Brain microvascular endothelial cell (primary cell): ENCODE measurements around the gene NODAL.

Source experiments
- DNase-seq: peaks from one replicate; pipeline ENCODE4 v3.0.0-alpha.2; 2020
- H3K27ac ChIP-seq: fragments of 250-450 bp; sonication (Bioruptor Pico); 2 replicates; pipeline ENCODE4 v1.5.1; 2020; ENCODE audit warnings: mild to moderate bottlenecking, moderate library complexity
- H3K27me3 ChIP-seq: fragments of 250-450 bp; sonication (Bioruptor Pico); replicated peaks from 2 replicates; pipeline ENCODE4 v1.5.1; 2020; ENCODE audit warnings: mild to moderate bottlenecking
- H3K36me3 ChIP-seq: fragments of 250-450 bp; sonication (Bioruptor Pico); replicated peaks from 2 replicates; pipeline ENCODE4 v1.5.1; 2020; ENCODE audit warnings: mild to moderate bottlenecking
- H3K4me3 ChIP-seq: 2 replicates; pipeline ENCODE4 v1.5.1; 2011; ENCODE audit warnings: low read depth, mild to moderate bottlenecking, control low read depth, low read length, moderate library complexity
- in situ Hi-C: cut with HindIII; loops from 2 replicates; pipeline ENCODE4 v1.10.0; 2017; ENCODE audit warnings: low sequenced_read_pairs, low pct_ligation_motif_present
- TF ChIP-seq, protein P1 (sequence below): IDR thresholded peaks from 2 replicates; pipeline ENCODE4 v1.5.1; 2011; ENCODE audit warnings: low read depth, mild to moderate bottlenecking, moderate library complexity, low read length, control low read depth, inconsistent platforms; ENCODE audit errors: missing control alignments

The NODAL gene

DNA sequence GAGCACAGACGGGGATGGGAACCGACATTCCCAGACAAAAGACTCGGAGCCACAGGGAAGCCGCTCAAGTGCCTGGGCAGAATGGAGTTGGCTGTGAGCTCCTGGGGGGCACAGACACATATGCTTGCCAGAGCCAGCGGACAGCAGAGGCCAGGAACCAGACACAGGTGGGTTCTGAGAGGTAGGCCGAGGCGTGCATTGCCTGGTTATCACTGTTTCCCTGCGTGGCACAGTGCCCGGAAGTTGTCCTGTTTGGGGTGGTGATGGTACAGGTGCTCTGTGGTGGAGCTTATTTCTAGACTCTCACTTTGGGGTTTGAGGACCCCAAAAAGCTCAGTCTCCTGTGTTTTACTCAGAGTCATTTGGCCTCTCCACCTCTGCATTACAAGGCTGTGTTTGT, 39.6 kb upstream of the NODAL start:
- Histone ChIP-seq H3K27ac (no peak overlapping the region), H3K27me3 (no peaks in the 10 kb centered on the region), H3K36me3 (no peaks in the 10 kb centered on the region), H3K4me3 (no peak overlapping the region)
- in situ Hi-C loops, result no loop called here
- DNase-seq, result no peak
- TF ChIP-seq, protein P1, sequence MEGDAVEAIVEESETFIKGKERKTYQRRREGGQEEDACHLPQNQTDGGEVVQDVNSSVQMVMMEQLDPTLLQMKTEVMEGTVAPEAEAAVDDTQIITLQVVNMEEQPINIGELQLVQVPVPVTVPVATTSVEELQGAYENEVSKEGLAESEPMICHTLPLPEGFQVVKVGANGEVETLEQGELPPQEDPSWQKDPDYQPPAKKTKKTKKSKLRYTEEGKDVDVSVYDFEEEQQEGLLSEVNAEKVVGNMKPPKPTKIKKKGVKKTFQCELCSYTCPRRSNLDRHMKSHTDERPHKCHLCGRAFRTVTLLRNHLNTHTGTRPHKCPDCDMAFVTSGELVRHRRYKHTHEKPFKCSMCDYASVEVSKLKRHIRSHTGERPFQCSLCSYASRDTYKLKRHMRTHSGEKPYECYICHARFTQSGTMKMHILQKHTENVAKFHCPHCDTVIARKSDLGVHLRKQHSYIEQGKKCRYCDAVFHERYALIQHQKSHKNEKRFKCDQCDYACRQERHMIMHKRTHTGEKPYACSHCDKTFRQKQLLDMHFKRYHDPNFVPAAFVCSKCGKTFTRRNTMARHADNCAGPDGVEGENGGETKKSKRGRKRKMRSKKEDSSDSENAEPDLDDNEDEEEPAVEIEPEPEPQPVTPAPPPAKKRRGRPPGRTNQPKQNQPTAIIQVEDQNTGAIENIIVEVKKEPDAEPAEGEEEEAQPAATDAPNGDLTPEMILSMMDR, result no peak

DNA sequence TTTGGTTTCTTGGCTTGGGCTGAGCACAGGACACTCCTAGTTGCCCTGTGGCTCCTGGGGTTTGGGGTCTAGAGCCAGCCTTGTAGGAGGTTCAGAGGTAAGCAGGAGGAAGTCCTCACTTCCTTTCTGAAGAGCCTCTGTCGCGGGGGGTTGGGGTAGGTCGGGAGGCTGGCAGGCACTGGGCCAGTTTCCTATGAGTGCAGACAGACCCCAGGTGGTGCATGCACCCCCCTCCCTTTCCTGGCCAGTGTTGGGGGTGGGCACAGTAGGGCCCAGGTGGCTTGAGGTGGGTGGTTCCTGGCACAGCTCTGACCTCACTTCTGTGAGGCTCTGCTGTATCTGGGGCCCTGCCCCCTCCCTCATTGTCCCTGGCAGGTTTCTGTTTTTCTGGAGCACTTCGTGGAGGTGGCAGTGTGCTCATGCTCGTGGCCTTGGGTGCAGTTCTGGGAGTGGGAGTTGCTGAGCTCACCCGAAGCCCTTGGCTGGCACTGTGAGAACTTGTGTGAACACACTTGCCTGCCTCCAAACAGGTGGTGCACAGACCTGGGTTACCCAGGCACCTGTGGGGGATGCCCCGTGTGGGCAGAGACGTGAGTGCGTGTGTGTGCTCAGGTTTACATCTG, 38.9 kb upstream of the NODAL start:
- no peak overlapping the region for H3K27ac ChIP-seq
- no peak overlapping the region for H3K4me3 ChIP-seq
- DNase-seq, result no peak
- in situ Hi-C loops, result no loop called here
- TF ChIP-seq, protein P1, result no peak
- H3K27me3 ChIP-seq, result no peaks in the 10 kb centered on the region
- no peaks in the 10 kb centered on the region for H3K36me3 ChIP-seq

DNA sequence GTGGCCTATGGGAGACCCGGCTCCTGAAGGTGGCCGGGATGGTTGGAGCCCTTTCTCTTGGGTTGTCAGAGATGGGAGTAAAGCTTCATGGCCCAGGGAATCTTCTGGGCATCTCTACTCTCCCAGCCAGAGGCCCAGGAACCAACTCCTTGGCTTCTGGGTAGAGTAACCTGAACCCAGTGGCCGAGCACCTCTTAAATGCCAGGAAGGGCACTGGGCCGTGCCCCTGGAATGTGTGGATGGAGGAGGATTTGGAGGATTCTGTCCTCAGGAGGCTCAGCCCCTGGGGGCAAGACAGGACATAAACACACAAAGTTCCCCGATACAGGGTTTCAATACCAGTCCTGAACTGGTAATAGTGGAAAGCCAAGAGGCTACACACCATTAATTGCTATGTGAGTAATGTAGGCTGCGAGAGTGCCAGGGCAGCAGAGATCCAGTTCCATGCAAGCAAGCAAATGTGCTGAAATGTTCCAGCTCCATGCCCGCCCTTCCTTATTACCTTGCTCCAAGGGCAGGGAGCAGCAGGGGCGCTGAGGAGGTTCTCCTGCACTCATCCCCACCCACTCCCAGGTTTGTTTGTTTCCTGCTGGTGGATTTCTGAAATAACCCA, 38.3 kb upstream of the NODAL start:
- no peak overlapping the region for H3K4me3 ChIP-seq
- TF ChIP-seq, protein P1, result no peak

DNA sequence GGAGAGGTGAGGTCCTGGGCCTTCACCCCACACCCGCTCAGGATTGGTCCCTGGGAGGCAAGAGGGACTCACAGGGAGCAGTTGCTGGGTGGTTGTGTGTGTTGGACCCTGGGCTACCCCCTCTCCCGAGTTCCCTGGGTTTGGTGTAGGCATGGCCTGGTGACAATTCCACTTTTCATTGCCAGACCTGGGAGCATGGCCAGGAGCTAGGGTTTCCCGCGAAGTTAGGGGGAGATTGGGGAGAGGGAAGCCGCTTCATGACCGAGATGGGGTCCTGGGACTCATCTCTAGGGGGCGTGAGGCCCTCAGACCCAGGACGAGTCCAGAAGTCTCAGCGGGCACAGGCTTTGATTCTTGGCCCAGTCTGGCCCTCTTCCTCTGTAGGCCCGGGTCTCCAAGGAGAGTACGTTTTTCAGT, 37.7 kb upstream of the NODAL start:
- in situ Hi-C loops, result no loop called here
- Histone ChIP-seq H3K36me3 (no peaks in the 10 kb centered on the region), H3K4me3 (peak overlapping the region; percentile 54), H3K27ac (no peak overlapping the region), H3K27me3 (no peaks in the 10 kb centered on the region)
- TF ChIP-seq, protein P1, result peak; percentile 25
- no peak for DNase-seq

More for the DNA sequence above, 38.3 kb upstream of the NODAL start:
- Histone ChIP-seq H3K27ac (no peak overlapping the region), H3K27me3 (no peaks in the 10 kb centered on the region), H3K36me3 (no peaks in the 10 kb centered on the region)
- no peak for DNase-seq
- in situ Hi-C loops, result no loop called here

DNA sequence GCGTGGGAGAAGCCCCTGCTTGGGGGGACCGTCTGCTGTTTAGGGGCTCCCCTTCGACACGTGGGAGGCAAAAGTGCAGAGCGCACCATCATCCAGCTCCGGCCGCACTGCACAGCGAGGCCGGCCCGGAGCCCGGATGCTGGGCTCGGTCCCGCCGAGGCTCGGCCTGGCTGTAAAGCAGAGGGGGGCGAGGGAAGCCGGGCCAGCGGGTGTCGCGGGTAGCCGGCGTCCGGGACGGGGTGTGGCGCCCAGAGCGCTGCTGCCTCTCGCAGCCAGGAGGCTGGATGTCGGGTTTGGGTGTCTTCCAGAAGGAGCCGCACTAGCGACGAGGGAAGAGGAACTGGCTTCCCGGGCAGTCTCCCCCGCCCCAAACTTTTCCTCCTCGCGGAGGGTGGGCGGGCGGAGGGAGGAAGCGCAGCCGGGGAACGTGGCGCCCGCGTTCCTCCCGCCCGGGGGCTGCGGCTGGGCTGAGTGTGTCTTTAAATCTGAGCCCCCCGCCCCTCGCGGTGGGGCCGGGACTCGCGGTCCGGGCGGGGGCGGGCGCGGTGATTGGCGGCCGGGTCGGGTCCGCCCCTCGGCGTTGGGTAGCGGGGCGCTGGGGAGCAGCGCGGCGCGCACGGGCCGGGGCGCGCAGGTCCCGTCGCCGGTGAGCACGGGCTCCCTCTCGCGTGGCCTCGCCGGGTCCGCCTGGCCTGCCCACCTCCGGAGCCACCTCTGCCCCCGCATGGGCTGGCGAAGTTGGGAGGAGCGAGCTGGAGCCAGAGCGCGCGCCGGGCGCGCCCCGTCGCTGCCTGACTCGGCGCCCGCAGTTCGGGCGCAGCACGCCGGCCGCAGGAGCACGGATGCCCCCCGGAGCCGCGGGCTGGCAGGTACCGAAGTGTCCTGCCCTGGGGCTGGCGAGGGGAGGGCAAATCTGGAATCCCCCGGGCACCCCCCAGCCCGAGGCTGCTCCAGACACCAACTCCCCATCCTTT, 37.0 kb upstream of the NODAL start, which contains the start of gene PALD1:
PALD1 (plus strand) TSS at position 577 of the 974 bp plus-strand sequence. CDS start 47,185 bp downstream, outside the sequence.
- no peak for DNase-seq
- no peaks in the 10 kb centered on the region for H3K27me3 ChIP-seq
- H3K4me3 ChIP-seq, result peak within 1 kb of the TSS; percentile 54
- no peak within 1 kb of the TSS for H3K27ac ChIP-seq
- H3K36me3 ChIP-seq, result no peaks in the 10 kb centered on the region
- in situ Hi-C loops, result no loop called here
- TF ChIP-seq, protein P1, result peak; percentile 23
